ENCODE measurements around the gene CBR4.

- TF ChIP-seq, protein P1, sequence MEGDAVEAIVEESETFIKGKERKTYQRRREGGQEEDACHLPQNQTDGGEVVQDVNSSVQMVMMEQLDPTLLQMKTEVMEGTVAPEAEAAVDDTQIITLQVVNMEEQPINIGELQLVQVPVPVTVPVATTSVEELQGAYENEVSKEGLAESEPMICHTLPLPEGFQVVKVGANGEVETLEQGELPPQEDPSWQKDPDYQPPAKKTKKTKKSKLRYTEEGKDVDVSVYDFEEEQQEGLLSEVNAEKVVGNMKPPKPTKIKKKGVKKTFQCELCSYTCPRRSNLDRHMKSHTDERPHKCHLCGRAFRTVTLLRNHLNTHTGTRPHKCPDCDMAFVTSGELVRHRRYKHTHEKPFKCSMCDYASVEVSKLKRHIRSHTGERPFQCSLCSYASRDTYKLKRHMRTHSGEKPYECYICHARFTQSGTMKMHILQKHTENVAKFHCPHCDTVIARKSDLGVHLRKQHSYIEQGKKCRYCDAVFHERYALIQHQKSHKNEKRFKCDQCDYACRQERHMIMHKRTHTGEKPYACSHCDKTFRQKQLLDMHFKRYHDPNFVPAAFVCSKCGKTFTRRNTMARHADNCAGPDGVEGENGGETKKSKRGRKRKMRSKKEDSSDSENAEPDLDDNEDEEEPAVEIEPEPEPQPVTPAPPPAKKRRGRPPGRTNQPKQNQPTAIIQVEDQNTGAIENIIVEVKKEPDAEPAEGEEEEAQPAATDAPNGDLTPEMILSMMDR (conservative IDR thresholded peaks at IDR 0.05 in 1 of 2, IDR thresholded peaks at IDR 0.05 in 1 of 2; ENCODE audit: low read depth in 1 of 2, low read length in 2 of 2): peak in 1 of 2 donors; percentile 34
- TF ChIP-seq EZH2 (IDR thresholded peaks at IDR 0.05; ENCODE audit: low read length, missing control alignments): no peak
Measured at GRCh38 chr4:169009286-169010124, 550 bp downstream of the CBR4 start.
